Measurements from ENCODE around the gene MACROD2.

DNA sequence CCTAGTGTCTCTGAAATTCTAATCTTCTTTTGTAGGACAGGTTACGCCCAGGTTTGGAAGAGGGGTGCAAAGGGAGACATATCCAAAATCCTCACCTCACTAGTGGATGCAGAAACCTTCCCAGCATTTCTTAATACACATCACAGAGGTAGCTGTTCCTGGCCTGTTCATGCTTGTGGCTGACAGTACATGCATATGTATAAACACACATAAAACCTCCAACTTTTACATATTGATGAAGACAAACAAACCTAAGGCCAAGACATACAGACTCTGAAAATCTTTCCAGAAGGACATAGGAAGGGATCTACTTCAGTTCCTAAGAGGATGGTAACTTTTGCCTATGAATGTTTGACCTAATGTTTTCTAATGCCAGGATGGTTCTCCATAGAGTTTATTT lies 1214.2 kb downstream of the MACROD2 start:
- no peak for TF ChIP-seq ZNF274 (IDR thresholded peaks at IDR 0.05; ENCODE audit: low read depth, low read length)
- TF ChIP-seq, protein P1, sequence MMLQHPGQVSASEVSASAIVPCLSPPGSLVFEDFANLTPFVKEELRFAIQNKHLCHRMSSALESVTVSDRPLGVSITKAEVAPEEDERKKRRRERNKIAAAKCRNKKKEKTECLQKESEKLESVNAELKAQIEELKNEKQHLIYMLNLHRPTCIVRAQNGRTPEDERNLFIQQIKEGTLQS (IDR thresholded peaks at IDR 0.05) = no peak
- TF ChIP-seq, protein P2, sequence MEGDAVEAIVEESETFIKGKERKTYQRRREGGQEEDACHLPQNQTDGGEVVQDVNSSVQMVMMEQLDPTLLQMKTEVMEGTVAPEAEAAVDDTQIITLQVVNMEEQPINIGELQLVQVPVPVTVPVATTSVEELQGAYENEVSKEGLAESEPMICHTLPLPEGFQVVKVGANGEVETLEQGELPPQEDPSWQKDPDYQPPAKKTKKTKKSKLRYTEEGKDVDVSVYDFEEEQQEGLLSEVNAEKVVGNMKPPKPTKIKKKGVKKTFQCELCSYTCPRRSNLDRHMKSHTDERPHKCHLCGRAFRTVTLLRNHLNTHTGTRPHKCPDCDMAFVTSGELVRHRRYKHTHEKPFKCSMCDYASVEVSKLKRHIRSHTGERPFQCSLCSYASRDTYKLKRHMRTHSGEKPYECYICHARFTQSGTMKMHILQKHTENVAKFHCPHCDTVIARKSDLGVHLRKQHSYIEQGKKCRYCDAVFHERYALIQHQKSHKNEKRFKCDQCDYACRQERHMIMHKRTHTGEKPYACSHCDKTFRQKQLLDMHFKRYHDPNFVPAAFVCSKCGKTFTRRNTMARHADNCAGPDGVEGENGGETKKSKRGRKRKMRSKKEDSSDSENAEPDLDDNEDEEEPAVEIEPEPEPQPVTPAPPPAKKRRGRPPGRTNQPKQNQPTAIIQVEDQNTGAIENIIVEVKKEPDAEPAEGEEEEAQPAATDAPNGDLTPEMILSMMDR (IDR thresholded peaks at IDR 0.05 in 2 of 3, conservative IDR thresholded peaks at IDR 0.05 in 1 of 3; ENCODE audit: borderline replicate concordance in 1 of 3, insufficient read depth in 1 of 3, low read depth in 2 of 3, low read length in 2 of 3) = no peak
- no peak for TF ChIP-seq YY1 (IDR thresholded peaks at IDR 0.05; ENCODE audit: extremely low read depth, insufficient replicate concordance, low read depth, low read length)
- TF ChIP-seq POLR2A (IDR thresholded peaks at IDR 0.05; ENCODE audit: borderline replicate concordance, extremely low read depth, insufficient read depth, insufficient read length) = no peak
- no peak for TF ChIP-seq EZH2 (IDR thresholded peaks at IDR 0.05)
- no peak for TF ChIP-seq JUND (IDR thresholded peaks at IDR 0.05)
- TF ChIP-seq EZH2phosphoT487 (IDR thresholded peaks at IDR 0.05; ENCODE audit: borderline replicate concordance) = no peak
- no peak for TF ChIP-seq TCF7L2 (IDR thresholded peaks at IDR 0.05; ENCODE audit: borderline replicate concordance, extremely low read depth, insufficient read depth, insufficient read length)
- TF ChIP-seq, protein P3, sequence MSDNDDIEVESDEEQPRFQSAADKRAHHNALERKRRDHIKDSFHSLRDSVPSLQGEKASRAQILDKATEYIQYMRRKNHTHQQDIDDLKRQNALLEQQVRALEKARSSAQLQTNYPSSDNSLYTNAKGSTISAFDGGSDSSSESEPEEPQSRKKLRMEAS (IDR thresholded peaks at IDR 0.05) = no peak

Data from HCT116 (cell line).